ENCODE measurements around the gene FARP2. TPM values are rescaled to one million over a fixed set of nuclear protein-coding genes. Genes with fewer than 3 reads are reported as not detected.
A peak's percentile ranks its signal among the peaks of the same experiment; 100 is the strongest.

The FARP2 gene
- total and polyA plus RNA-seq, 2 experiments from 2014 or later = 16.0 to 22.6 TPM

DNA sequence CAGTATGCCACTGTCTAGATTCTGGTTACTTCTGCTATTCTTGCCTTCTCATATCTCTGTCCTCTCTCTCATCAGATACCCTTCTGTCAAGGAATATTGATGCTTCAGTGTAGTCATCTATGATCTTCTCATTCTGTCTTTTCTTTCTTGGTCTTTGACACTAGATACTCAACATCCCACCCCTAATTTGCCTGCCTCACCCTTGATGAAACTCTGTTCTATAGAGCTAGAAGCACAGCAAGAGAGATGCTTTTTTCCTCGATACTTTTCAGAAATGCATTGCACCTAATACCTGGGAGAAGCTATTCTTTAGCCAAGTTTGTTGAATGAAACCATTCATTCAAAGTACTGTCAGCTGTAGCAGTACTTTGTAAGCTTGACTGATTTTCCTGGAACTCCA is 30.8 kb upstream of the FARP2 start (continued):
- TF ChIP-seq ZNF331 (CRISPR knock-in tag; IDR thresholded peaks at IDR 0.05; ENCODE audit: low read depth) = no peak
- no peak for TF ChIP-seq EZH2 (IDR thresholded peaks at IDR 0.05; ENCODE audit: low read depth, unreplicated experiment)
- TF ChIP-seq, protein P1, sequence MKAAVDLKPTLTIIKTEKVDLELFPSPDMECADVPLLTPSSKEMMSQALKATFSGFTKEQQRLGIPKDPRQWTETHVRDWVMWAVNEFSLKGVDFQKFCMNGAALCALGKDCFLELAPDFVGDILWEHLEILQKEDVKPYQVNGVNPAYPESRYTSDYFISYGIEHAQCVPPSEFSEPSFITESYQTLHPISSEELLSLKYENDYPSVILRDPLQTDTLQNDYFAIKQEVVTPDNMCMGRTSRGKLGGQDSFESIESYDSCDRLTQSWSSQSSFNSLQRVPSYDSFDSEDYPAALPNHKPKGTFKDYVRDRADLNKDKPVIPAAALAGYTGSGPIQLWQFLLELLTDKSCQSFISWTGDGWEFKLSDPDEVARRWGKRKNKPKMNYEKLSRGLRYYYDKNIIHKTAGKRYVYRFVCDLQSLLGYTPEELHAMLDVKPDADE (IDR thresholded peaks at IDR 0.05) = no peak

DNA sequence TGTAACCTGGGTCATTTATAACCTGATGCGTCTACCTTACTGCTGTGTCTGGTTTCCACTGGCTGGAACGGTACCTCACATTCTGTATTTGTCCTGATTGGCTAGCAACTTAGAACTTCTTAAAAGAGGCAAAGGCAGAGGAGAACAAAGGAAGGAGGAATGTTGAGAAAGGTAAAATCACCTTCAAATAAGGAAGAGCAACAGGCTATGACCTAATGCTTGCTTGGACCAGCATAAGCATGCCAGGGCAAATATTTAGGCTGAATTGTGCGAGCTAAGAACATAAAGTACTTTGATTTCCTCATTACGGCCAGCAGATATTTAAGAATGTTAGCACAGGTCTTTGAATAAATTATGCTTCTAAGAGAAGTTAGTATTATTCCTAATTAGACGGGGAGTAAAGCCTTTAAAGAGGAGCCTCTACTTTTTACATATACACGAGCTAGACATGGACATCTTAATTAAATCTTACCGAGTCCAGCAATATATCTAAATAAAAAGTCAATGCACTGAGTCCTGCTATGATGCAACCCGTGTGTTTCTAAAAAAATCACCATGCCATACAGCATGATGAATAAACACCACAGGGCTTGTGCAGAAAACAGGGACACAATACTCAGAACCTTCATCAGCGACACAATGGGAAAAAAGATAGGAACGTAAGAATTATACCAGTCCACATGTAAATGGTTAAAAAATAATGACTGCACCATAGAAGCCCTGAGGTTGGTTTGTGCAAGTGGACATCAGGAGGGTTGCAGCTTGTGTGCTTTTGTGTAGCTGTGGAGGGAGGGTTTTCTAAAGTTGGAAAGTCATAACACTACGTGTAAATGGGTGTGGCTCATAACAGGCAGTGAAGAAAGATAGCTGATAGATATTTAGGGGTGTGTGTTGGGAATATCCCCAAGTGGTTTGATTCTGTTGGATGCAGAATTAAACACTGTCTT is 26.1 kb upstream of the FARP2 start:
- DNase-seq (ENCODE audit: low spot score) = no peak
- H3K4me1 Mint-ChIP-seq = peaks cover 7% of the 10 kb centered on the region; the same call in 2 of the 3 replicates
- no peak; the same call in 2 of the 3 replicates for ATAC-seq
- Histone ChIP-seq H3K4me1 (ENCODE audit: insufficient read depth) (no peaks in the 10 kb centered on the region), H2AFZ (no peak overlapping the region), H3K27ac (ENCODE audit: low read depth) (peak overlapping the region; percentile 42; the same call in 1 of the 2 replicates), H3K79me2 (replicated peaks; ENCODE audit: insufficient read depth) (peaks cover 81% of the 10 kb centered on the region), H3K27me3 (ENCODE audit: insufficient read depth) (no peaks in the 10 kb centered on the region), H3F3A (replicated peaks; ENCODE audit: low read depth) (0 out of 2 replicates have a peak, but pooled peaks cover 2% of the 10 kb centered on the region), H3K36me3 (ENCODE audit: insufficient read depth) (peaks cover 9% of the 10 kb centered on the region; the same call in 1 of the 2 replicates), H3K9me2 (ENCODE audit: insufficient read depth) (no peaks in the 10 kb centered on the region), H3K4me3 (no peak overlapping the region), H4K20me1 (replicated peaks; ENCODE audit: insufficient read depth) (peaks cover 39% of the 10 kb centered on the region), H3K4me2 (no peak overlapping the region)
- H3K27ac Mint-ChIP-seq = peak overlapping the region; percentile 62
- H3K36me3 Mint-ChIP-seq (ENCODE audit: low read depth) = peaks cover 70% of the 10 kb centered on the region
- H3K9me3 Mint-ChIP-seq = no peaks in the 10 kb centered on the region
- peaks cover 2% of the 10 kb centered on the region for H3K27me3 Mint-ChIP-seq (ENCODE audit: insufficient read depth, low read depth, poor library complexity)
- TF ChIP-seq, protein P2, sequence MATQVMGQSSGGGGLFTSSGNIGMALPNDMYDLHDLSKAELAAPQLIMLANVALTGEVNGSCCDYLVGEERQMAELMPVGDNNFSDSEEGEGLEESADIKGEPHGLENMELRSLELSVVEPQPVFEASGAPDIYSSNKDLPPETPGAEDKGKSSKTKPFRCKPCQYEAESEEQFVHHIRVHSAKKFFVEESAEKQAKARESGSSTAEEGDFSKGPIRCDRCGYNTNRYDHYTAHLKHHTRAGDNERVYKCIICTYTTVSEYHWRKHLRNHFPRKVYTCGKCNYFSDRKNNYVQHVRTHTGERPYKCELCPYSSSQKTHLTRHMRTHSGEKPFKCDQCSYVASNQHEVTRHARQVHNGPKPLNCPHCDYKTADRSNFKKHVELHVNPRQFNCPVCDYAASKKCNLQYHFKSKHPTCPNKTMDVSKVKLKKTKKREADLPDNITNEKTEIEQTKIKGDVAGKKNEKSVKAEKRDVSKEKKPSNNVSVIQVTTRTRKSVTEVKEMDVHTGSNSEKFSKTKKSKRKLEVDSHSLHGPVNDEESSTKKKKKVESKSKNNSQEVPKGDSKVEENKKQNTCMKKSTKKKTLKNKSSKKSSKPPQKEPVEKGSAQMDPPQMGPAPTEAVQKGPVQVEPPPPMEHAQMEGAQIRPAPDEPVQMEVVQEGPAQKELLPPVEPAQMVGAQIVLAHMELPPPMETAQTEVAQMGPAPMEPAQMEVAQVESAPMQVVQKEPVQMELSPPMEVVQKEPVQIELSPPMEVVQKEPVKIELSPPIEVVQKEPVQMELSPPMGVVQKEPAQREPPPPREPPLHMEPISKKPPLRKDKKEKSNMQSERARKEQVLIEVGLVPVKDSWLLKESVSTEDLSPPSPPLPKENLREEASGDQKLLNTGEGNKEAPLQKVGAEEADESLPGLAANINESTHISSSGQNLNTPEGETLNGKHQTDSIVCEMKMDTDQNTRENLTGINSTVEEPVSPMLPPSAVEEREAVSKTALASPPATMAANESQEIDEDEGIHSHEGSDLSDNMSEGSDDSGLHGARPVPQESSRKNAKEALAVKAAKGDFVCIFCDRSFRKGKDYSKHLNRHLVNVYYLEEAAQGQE (IDR thresholded peaks at IDR 0.05; ENCODE audit: unreplicated experiment) = no peak
- TF ChIP-seq, protein P1 (IDR thresholded peaks at IDR 0.05) = no peak
- TF ChIP-seq, protein P3, sequence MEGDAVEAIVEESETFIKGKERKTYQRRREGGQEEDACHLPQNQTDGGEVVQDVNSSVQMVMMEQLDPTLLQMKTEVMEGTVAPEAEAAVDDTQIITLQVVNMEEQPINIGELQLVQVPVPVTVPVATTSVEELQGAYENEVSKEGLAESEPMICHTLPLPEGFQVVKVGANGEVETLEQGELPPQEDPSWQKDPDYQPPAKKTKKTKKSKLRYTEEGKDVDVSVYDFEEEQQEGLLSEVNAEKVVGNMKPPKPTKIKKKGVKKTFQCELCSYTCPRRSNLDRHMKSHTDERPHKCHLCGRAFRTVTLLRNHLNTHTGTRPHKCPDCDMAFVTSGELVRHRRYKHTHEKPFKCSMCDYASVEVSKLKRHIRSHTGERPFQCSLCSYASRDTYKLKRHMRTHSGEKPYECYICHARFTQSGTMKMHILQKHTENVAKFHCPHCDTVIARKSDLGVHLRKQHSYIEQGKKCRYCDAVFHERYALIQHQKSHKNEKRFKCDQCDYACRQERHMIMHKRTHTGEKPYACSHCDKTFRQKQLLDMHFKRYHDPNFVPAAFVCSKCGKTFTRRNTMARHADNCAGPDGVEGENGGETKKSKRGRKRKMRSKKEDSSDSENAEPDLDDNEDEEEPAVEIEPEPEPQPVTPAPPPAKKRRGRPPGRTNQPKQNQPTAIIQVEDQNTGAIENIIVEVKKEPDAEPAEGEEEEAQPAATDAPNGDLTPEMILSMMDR (conservative IDR thresholded peaks at IDR 0.05; ENCODE audit: low read depth in 2 of 2) = no peak
- TF ChIP-seq STAT1 (IDR thresholded peaks at IDR 0.05; ENCODE audit: unreplicated experiment) = no peak
- H3K4me3 Mint-ChIP-seq = no peak overlapping the region

Data from GM23338 (cell line).